ENCODE results near the gene CDHR2. TPM values are rescaled to one million over a fixed set of nuclear protein-coding genes. Genes with fewer than 3 reads are reported as not detected.
A peak's percentile ranks its signal among the peaks of the same experiment; 100 is the strongest.

The CDHR2 gene
- polyA plus RNA-seq, 1 donor: 247 TPM

DNA sequence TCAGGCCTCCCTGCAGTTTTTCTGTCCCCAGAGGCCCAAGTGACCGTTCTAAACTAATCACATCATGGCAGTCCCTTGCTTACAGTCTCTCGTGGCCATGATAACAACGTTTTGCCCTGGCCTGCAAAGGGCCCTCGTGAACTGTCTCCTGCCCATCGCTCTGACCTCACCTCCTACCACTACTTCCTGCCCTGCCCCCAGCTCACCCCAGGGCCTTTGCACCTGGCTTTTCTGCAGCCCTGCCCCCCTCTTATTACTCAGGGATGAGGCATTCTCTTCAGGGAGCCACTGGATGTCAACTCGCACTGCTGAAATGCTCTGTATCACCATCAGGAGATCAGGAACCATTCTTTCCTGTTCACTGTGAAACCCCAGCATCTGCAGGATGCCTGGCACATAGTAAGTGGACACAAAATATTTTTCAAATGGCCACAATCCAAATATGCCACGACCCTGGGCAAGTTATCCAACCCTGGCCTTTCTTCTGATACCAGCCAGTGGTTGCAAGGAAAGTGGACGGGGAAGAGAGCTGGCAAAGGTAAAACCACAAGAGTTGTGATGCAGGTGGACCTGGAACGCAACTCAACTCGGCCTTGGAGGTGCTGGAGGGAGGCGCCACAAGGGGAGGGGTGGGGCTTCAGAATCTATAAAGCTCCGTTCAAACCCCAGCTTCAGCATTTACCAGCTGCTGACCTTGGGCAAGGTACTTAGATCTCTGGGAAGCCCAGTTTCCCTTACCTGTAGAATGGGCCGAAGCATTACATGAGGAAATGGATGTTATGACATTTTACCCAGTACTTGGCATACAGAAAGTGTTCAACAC, 79.5 kb downstream of the CDHR2 start:
- Histone ChIP-seq H3K9me3 (ENCODE audit: control insufficient read depth, low read depth, low read length) (peaks cover 6% of the 10 kb centered on the region), H3K4me1 (ENCODE audit: control insufficient read depth, insufficient read depth, low read length) (peaks cover 8% of the 10 kb centered on the region), H3K36me3 (ENCODE audit: control insufficient read depth, insufficient read depth, low read length) (no peaks in the 10 kb centered on the region), H3K27me3 (ENCODE audit: control insufficient read depth, insufficient read depth, low read length) (peaks cover 91% of the 10 kb centered on the region), H3K27ac (ENCODE audit: low read length) (no peak overlapping the region), H3K4me3 (ENCODE audit: low read length) (no peak overlapping the region)
- no CpG with 5 or more reads among the region's 13 CpGs for WGBS (ENCODE audit: insufficient coverage, low lambda C conversion rate)
- DNase-seq: no peak

DNA sequence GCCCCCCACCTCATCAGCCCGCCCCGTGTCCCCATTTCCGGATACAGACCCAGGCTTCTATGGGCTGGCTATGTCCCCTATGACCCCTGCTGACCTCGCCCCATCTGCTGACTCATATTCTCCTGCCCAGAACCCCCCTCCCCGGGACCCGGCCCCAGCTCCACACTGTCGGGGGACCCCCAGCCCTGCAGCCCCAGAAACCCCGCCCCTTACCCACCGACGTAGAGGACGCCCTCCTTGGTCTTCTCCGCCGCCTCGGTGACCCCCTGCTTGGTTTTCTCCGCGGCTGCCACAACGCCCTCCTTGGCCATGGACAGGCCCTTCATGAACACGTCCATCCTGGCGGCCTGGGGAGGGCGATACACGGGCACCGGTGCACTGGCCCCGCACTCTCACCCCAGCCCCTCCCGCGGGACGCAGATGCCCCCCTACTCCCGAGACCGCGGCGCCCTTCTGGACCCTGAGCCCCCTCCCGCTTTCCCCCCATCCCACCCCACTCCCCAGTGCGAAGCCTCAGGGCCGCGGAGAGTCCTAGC, 80.2 kb downstream of the CDHR2 start:
- peaks cover 8% of the 10 kb centered on the region for H3K4me1 ChIP-seq (ENCODE audit: control insufficient read depth, insufficient read depth, low read length)
- H3K27me3 ChIP-seq (ENCODE audit: control insufficient read depth, insufficient read depth, low read length): peaks cover 90% of the 10 kb centered on the region

DNA sequence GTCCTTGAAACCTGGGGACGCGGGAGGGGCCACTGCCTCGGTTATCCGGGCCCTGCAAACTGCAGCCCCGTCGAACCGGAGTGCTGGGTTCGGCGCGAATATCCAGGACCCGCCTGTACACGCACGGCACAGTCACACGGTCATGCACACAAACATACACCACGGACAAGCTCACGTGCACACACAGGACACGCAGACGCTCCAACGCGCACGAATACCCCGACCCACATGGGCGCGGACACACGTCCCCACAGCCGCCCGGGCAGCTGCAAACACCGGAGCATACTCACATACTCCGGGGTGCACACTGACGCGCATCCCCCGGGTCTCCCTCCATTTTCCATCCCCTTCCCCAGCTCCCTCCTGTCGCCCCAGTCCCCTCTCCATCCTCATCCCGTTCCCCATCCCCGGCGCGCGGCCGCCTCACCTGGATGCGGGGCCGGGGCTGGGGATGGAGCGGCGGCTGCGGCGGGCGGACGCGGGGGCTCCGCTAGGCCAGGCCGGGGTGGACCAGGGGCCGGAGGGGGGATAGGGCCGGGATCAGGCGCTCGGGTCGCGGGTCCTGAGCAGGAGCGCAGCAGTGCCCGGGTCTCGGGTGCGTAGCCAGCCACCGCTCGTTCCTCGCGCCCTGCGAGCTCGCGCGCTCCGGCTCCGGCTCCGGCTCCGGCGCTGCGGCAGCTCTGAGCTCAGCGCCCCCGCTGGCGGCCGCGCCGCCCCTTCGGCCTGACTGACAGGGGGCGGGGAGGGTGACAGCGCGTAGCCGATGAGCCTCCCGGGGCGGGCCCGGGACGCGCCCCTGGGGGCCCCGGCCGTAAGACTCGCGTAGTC, 80.9 kb downstream of the CDHR2 start, which contains the start of the genes EIF4E1B and SNCB:
Gene EIF4E1B, plus strand, starts transcription at position 823 of the 828 bp plus-strand sequence. CDS start 12,113 bp downstream, outside the sequence.
Gene SNCB, minus strand, starts transcription at position 682 of the 828 bp plus-strand sequence. CDS start 880 bp downstream, outside the sequence.
- Histone ChIP-seq H3K9me3 (ENCODE audit: control insufficient read depth, low read depth, low read length) (peaks cover 6% of the 10 kb centered on the region), H3K27ac (ENCODE audit: low read length) (no peak within 1 kb of the TSS), H3K27me3 (ENCODE audit: control insufficient read depth, insufficient read depth, low read length) (peaks cover 88% of the 10 kb centered on the region), H3K4me3 (ENCODE audit: low read length) (peak within 1 kb of the TSS; percentile 14), H3K36me3 (ENCODE audit: control insufficient read depth, insufficient read depth, low read length) (no peaks in the 10 kb centered on the region), H3K4me1 (ENCODE audit: control insufficient read depth, insufficient read depth, low read length) (peaks cover 8% of the 10 kb centered on the region)
- peak in 1 of 2 donors; percentile 67 for DNase-seq
- WGBS (ENCODE audit: insufficient coverage, low lambda C conversion rate): no CpG with 5 or more reads among the region's 94 CpGs

More for the DNA sequence above, 80.2 kb downstream of the CDHR2 start:
- no CpG with 5 or more reads among the region's 34 CpGs for WGBS (ENCODE audit: insufficient coverage, low lambda C conversion rate)
- Histone ChIP-seq H3K9me3 (ENCODE audit: control insufficient read depth, low read depth, low read length) (peaks cover 6% of the 10 kb centered on the region), H3K36me3 (ENCODE audit: control insufficient read depth, insufficient read depth, low read length) (no peaks in the 10 kb centered on the region), H3K27ac (ENCODE audit: low read length) (no peak overlapping the region), H3K4me3 (ENCODE audit: low read length) (no peak overlapping the region)
- no peak for DNase-seq

DNA sequence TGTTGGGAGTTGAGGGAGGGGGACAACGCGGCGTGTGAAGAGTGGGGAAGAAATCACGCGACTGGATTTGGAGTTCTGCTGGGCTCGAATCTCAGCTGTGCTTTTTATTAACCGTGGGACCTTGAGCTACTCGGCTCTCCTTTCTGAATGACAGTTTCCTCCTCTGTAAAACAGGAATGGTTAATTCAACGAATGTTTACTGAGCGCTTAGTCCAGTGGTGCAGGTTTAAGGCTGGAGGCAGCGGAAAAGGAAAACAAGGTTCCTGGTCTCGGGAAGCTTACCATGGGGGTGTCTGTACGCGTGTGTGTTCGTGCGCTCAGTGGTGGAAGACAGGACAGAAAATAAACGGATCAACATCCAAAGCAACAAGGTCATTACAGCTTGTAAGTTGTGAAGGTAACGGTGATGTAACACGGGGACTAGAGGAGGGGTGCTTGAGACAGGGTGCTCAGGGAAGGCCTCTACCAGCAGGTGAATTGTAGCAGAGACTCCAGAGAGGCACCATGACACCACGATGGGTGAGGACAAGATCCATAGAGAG, 81.6 kb downstream of the CDHR2 start:
- peak overlapping the region; percentile 14 for H3K4me3 ChIP-seq (ENCODE audit: low read length)
- peaks cover 87% of the 10 kb centered on the region for H3K27me3 ChIP-seq (ENCODE audit: control insufficient read depth, insufficient read depth, low read length)
- no peak overlapping the region for H3K27ac ChIP-seq (ENCODE audit: low read length)
- peaks cover 8% of the 10 kb centered on the region for H3K4me1 ChIP-seq (ENCODE audit: control insufficient read depth, insufficient read depth, low read length)
- DNase-seq: no peak
- WGBS (ENCODE audit: insufficient coverage, low lambda C conversion rate): no CpG with 5 or more reads among the region's 20 CpGs
- peaks cover 6% of the 10 kb centered on the region for H3K9me3 ChIP-seq (ENCODE audit: control insufficient read depth, low read depth, low read length)
- H3K36me3 ChIP-seq (ENCODE audit: control insufficient read depth, insufficient read depth, low read length): no peaks in the 10 kb centered on the region

DNA sequence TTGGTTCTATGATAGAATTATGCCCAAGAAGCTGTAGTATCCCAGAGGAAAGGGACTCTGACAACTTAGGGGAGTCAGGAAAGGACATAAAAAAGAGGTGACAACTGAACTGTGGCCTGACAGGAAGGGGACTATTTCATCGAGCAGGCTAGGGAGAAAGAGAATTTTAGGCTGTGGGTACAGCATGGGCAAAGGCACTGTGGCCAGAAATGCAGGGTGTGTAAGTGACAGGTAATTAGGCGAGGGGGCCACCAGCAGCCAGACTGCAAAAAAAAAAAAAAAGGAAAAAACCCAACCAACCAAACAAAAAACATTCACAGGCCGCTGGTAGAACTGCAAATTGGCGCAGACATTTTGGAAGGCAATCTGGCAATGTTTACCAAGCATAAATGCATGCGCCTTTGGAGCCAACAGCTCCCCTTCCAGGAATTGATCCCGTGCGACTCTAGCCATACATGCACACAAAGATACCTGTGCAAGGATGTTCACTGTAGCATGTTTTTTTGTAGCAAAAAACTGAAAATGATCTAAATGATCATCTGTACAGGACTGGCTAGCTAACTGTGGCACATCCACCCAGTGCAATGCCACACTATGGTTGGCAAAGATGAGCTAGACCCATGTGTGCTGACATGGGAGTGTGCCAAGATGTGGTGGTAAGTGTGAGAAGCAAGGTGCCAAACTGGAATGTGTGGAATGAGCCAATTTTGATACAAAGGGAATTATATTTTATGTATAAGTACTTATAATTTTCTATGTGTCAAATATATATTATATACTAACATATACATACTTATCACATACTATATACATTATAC, 82.5 kb downstream of the CDHR2 start:
- no peak overlapping the region for H3K27ac ChIP-seq (ENCODE audit: low read length)
- no peak for DNase-seq
- H3K9me3 ChIP-seq (ENCODE audit: control insufficient read depth, low read depth, low read length): peaks cover 6% of the 10 kb centered on the region
- peaks cover 8% of the 10 kb centered on the region for H3K4me1 ChIP-seq (ENCODE audit: control insufficient read depth, insufficient read depth, low read length)
- H3K27me3 ChIP-seq (ENCODE audit: control insufficient read depth, insufficient read depth, low read length): peaks cover 84% of the 10 kb centered on the region
- WGBS (ENCODE audit: insufficient coverage, low lambda C conversion rate): 100% methylated on average over 1 of the region's 7 CpGs
- H3K4me3 ChIP-seq (ENCODE audit: low read length): no peak overlapping the region
- no peaks in the 10 kb centered on the region for H3K36me3 ChIP-seq (ENCODE audit: control insufficient read depth, insufficient read depth, low read length)

DNA sequence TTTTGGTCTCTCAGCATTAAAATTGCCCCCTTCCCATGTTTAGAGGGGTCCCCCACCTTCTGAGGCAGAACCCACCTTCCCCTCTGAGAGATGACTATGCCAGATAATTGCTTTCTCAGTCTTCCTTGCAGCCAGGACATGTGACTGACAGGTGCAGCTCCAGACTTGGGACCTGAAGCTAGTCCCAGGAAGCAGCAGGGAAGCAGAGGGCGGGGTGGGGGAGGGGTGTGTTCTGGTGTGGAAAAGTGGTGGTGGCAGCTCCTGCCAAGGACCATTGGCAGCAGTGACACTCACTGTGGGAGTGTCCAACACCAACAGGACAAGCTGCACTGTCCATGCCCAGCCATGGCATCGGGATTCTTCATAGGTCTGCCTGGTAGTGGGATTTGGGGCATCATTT, 83.6 kb downstream of the CDHR2 start:
- Histone ChIP-seq H3K27me3 (ENCODE audit: control insufficient read depth, insufficient read depth, low read length) (peaks cover 80% of the 10 kb centered on the region), H3K9me3 (ENCODE audit: control insufficient read depth, low read depth, low read length) (peaks cover 6% of the 10 kb centered on the region), H3K27ac (ENCODE audit: low read length) (no peak overlapping the region), H3K4me3 (ENCODE audit: low read length) (no peak overlapping the region), H3K36me3 (ENCODE audit: control insufficient read depth, insufficient read depth, low read length) (no peaks in the 10 kb centered on the region), H3K4me1 (ENCODE audit: control insufficient read depth, insufficient read depth, low read length) (peaks cover 8% of the 10 kb centered on the region)
- no CpG with 5 or more reads among the region's 2 CpGs for WGBS (ENCODE audit: insufficient coverage, low lambda C conversion rate)
- peak in 1 of 2 donors; percentile 57 for DNase-seq

DNA sequence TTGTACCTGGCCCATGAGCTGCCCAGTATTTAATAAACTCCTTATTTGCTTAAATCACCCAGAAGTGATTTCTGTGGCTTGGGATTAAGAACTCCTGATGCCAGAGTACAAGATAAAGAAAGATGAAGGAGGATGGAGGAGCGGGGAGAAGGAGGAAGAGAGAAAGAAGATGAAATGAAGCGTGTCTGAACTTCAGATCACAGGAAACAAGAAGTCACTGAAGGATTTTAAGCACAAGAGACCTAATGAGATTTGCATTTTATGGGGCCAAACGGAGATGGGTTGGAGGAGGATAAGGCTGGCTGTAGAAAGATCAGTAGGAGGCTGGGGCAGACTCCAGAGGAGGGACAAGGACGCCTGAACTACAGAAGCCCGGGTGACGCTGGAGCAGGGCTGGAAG, 84.5 kb downstream of the CDHR2 start:
- H3K27ac ChIP-seq (ENCODE audit: low read length): no peak overlapping the region
- DNase-seq: no peak
- WGBS (ENCODE audit: insufficient coverage, low lambda C conversion rate): 61% methylated on average over 2 of the region's 6 CpGs
- no peaks in the 10 kb centered on the region for H3K36me3 ChIP-seq (ENCODE audit: control insufficient read depth, insufficient read depth, low read length)
- H3K4me3 ChIP-seq (ENCODE audit: low read length): no peak overlapping the region
- H3K4me1 ChIP-seq (ENCODE audit: control insufficient read depth, insufficient read depth, low read length): peaks cover 8% of the 10 kb centered on the region
- peaks cover 74% of the 10 kb centered on the region for H3K27me3 ChIP-seq (ENCODE audit: control insufficient read depth, insufficient read depth, low read length)
- H3K9me3 ChIP-seq (ENCODE audit: control insufficient read depth, low read depth, low read length): peaks cover 6% of the 10 kb centered on the region

DNA sequence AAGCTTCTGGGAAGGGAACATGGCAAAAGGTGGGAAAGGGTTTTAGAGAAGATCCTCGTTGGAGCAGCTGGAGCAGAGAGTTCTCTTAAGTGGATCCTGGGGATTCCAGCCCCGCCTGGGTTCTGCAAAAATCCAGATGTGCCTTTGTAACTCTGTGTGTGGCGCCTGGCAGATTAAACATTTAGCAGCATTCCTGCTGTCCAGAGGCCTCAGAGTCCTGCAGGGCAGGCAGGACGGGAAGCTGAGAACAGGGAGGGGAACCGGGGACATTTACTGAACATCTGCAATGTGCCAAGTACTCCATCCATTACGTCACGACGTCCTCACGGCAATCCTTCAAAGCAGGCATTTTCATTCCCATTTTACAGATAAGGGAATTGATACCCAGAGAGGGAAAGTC, 87.3 kb downstream of the CDHR2 start:
- WGBS (ENCODE audit: insufficient coverage, low lambda C conversion rate): no CpG with 5 or more reads among the region's 9 CpGs

DNA sequence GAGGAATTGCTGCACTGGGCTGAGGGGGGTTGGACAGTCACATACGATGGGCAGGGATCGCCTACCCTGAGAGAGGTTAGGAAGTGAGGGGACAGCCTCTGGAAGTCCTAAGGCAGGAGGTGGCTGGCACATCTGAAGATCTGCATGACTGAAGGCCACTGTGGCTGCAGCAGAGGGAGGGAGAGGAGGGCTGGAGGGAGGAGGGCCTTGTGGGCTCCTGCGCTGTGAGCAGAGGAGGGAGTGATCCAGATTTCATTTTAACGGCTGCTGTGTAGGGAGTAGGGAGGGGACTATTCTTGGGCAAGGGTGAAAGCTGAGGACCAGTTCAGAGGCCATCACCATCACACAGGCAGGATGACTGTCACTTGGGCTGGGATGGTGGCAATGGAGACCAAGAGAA, 88.4 kb downstream of the CDHR2 start:
- Histone ChIP-seq H3K4me1 (ENCODE audit: control insufficient read depth, insufficient read depth, low read length) (no peaks in the 10 kb centered on the region), H3K36me3 (ENCODE audit: control insufficient read depth, insufficient read depth, low read length) (no peaks in the 10 kb centered on the region), H3K27me3 (ENCODE audit: control insufficient read depth, insufficient read depth, low read length) (peaks cover 41% of the 10 kb centered on the region), H3K9me3 (ENCODE audit: control insufficient read depth, low read depth, low read length) (no peaks in the 10 kb centered on the region), H3K4me3 (ENCODE audit: low read length) (no peak overlapping the region), H3K27ac (ENCODE audit: low read length) (no peak overlapping the region)
- no CpG with 5 or more reads among the region's 4 CpGs for WGBS (ENCODE audit: insufficient coverage, low lambda C conversion rate)
- no peak for DNase-seq

More for the DNA sequence above, 87.3 kb downstream of the CDHR2 start:
- Histone ChIP-seq H3K27me3 (ENCODE audit: control insufficient read depth, insufficient read depth, low read length) (peaks cover 48% of the 10 kb centered on the region), H3K4me3 (ENCODE audit: low read length) (no peak overlapping the region), H3K4me1 (ENCODE audit: control insufficient read depth, insufficient read depth, low read length) (no peaks in the 10 kb centered on the region), H3K27ac (ENCODE audit: low read length) (no peak overlapping the region), H3K9me3 (ENCODE audit: control insufficient read depth, low read depth, low read length) (no peaks in the 10 kb centered on the region), H3K36me3 (ENCODE audit: control insufficient read depth, insufficient read depth, low read length) (no peaks in the 10 kb centered on the region)
- no peak for DNase-seq

All from large intestine (tissue), 3 donors.